ENCODE measurements around the gene ANKRD26. TPM values are rescaled to one million over a fixed set of nuclear protein-coding genes. Genes with fewer than 3 reads are reported as not detected.
A peak's percentile ranks its signal among the peaks of the same experiment; 100 is the strongest.

ANKRD26 gene
- total and polyA plus RNA-seq, 3 donors from 2014 or later, result 1.1 to 17.6 (median 13.8) TPM

GRCh38 chr10:27099448-27099847, 846 bp downstream of the ANKRD26 start:
- Histone ChIP-seq H3K4me1 (peaks cover 7% of the 10 kb centered on the region), H3K9me3 (no peaks in the 10 kb centered on the region), H3K4me3 (peak overlapping the region; percentile 81 to 82), H3K27ac (peak overlapping the region; percentile 82 to 84), H3K27me3 (no peaks in the 10 kb centered on the region), H3K36me3 (ENCODE audit: low read depth, missing control alignments) (no peaks in the 10 kb centered on the region)
- DNase-seq, result no peak
- whole genome bisulfite sequencing, 2 donors, result 8 to 14% methylated on average over 11 of the region's 11 CpGs
- TF ChIP-seq CTCF (IDR thresholded peaks at IDR 0.05) (no peak), POLR2A (IDR thresholded peaks at IDR 0.05) (no peak)
- intact Hi-C loops (cut with DNase I; ENCODE audit: low total_unique reads), result no loop called here

GRCh38 chr10:27088119-27089044, 11.9 kb downstream of the ANKRD26 start:
- H3K9me3 ChIP-seq, result no peaks in the 10 kb centered on the region
- TF ChIP-seq CTCF (IDR thresholded peaks at IDR 0.05), result no peak
- intact Hi-C loops (cut with DNase I; ENCODE audit: low total_unique reads), result no loop called here
- no peak overlapping the region for H3K4me3 ChIP-seq
- H3K27ac ChIP-seq, result no peak overlapping the region
- 91 to 97% methylated on average over 5 of the region's 5 CpGs for WGBS, 2 donors
- no peaks in the 10 kb centered on the region for H3K4me1 ChIP-seq
- no peak for DNase-seq
- H3K27me3 ChIP-seq, result no peaks in the 10 kb centered on the region
- H3K36me3 ChIP-seq (ENCODE audit: low read depth, missing control alignments), result no peaks in the 10 kb centered on the region

- Histone ChIP-seq H3K36me3 (ENCODE audit: low read depth, missing control alignments) (no peaks in the 10 kb centered on the region), H3K4me3 (no peak overlapping the region), H3K4me1 (no peaks in the 10 kb centered on the region), H3K27ac (no peak overlapping the region), H3K27me3 (no peaks in the 10 kb centered on the region), H3K9me3 (no peaks in the 10 kb centered on the region)
- WGBS, 2 donors, result 89 to 90% methylated on average over 4 to 6 of the region's 6 CpGs
- DNase-seq, result no peak
- intact Hi-C loops (cut with DNase I; ENCODE audit: low total_unique reads), result no loop called here
- TF ChIP-seq POLR2A (IDR thresholded peaks at IDR 0.05) (no peak), CTCF (IDR thresholded peaks at IDR 0.05) (no peak)
These were observed 27.7 kb downstream of the ANKRD26 start for GRCh38 chr10:27072436-27073114.

- H3K27me3 ChIP-seq, result no peaks in the 10 kb centered on the region
These were observed 31.9 kb downstream of the ANKRD26 start for GRCh38 chr10:27068217-27068891.

More at GRCh38 chr10:27068217-27068891, 31.9 kb downstream of the ANKRD26 start:
- Histone ChIP-seq H3K4me1 (no peaks in the 10 kb centered on the region), H3K27ac (no peak overlapping the region), H3K36me3 (ENCODE audit: low read depth, missing control alignments) (no peaks in the 10 kb centered on the region), H3K4me3 (no peak overlapping the region), H3K9me3 (no peaks in the 10 kb centered on the region)
- 92 to 95% methylated on average over 2 of the region's 2 CpGs for WGBS, 2 donors
- intact Hi-C loops (cut with DNase I; ENCODE audit: low total_unique reads), result no loop called here
- no peak for DNase-seq
- TF ChIP-seq CTCF (IDR thresholded peaks at IDR 0.05), result no peak
- no peak for TF ChIP-seq POLR2A (IDR thresholded peaks at IDR 0.05)

Measured in testis (tissue), 3 donors.